ENCODE data around the gene ITGA7.

DNA sequence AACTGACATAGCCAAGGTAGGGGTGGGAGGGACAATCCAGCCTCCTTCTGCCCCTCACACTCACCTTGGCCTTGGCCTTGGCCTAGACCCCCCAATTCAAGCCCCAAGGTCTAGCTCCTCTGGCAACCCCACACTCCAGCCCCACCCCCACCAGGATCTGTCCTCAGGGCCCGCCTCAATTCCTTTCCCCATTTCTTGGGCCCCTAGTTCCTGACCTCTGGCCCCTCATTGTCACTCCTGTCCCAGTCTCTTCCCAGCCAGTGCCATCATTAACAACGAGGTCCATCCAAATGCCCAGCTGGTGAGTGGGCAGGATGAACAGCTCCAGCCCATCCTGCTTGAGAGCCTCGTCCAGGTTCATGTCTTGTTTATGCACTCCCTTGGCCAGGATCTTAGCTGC is 28.4 kb upstream of the ITGA7 start:
- TF ChIP-seq EZH2 (IDR thresholded peaks at IDR 0.05; ENCODE audit: insufficient read depth, poor library complexity, severe bottlenecking) (no peak), EZH2phosphoT487 (IDR thresholded peaks at IDR 0.05; ENCODE audit: insufficient read depth, low read depth) (no peak)

Measured in GM23248 (cell line).